HG03139 (cell line): ENCODE data around the gene PLEKHH1.

Experiments used
- ATAC-seq: cut with Tn5 transposase; IDR thresholded peaks from one replicate; pipeline ENCODE4 v1.9.1; 2021; ENCODE audit not compliant: unreplicated experiment

PLEKHH1 gene

DNA sequence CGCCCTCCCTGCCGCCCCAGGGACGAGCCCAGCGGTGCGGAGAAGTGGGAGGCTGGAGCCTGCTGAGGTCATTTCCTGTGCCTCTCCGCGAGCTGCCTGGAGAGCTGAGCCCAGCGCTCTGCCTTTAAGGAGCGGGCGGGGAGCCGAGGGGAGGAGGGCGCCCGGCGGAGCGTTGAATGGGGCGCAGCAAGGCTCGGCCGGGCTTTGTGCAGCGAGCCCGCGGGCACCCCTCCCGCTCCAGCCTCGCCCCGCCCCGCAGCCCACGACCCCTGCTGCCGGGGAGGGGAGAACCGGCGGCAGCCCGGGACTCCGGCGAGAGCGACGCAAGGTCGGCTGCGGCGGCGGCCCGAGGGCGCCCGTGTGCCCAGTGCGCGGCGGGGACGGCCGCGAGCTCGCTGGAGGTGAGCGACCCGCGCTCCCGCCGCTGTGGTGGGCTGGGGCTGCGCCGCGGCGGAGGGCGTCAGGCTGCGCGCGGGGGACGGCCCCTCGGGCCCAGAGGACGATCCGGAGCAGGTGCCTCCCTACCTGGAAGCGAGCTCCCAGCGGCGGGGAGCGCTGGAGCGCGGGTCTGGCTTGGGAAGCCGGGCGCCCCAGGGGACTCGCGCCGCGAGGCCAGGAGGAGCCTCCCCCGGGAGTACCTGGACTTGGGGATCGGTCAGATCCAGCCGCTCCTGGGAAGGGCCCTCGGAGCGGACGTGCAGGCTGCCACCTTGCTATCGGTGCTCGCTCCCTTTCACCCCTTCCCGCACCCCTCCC lies at the start of gene PLEKHH1:
Gene PLEKHH1, plus strand, starts transcription at position 293 of the 756 bp plus-strand sequence. CDS start 8,578 bp downstream, outside the sequence.
- no peak for ATAC-seq

DNA sequence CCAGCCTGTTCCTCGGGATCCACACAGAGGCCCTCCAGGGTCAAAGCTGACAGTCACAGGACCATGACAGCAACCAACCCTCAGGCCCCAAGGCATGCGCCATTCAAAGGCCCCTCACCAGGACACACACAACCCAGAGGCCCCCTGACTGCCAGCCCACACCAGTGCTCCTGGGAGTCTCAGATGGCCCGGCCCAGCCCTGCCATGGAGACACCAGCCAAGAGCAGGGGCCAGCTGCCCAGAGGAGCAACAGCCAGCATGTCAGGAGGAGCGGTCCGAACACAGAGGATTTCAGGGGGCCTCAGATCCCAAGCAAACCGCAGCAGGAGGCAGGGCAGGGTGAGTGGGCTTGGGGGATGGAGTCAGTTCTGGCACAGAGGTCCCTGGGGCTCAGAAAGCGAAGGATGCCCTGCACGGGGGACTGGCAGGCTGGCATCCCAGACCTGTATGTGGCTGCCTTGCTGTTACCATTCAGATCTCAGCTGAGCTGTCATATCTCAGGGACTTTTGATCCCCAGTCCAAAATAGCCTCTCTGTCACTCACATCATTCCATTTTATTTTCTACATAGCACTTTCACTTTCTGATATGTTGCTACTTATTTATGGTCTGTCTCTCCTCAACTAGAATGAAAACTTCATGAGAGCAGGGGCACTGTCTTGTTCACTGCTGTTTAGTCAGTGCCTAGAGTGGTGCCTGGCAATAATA lies 49.4 kb upstream of the PLEKHH1 start:
- ATAC-seq, result no peak

DNA sequence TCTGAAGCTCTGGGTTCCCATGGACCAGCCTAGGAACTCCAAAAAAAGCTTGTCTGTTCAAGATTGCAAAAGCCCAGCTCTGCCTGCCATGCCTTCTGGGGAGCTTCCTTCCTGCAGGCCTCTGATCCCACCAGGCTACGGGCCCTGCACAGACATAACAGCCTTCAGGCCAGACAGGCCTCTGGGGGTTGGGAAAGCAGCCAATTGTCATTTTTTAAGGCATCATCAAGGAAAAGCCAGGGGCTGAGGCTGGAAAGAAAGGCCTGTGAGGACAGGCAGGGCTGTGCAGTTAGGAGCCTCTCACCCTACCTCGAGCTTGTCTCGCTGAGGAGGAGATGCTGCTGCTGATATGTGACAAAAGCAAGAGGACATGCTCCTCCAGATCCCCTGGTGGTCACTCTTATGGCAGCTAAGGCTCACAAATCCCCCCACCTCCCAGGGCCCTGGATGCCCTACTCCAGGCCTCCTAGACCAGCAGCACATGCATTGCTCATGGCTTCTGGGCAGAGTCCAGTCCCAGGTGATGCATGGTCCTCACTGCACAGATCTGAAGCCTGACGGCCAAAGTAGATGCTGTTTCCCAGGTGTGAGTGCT lies 47.5 kb upstream of the PLEKHH1 start:
- no peak for ATAC-seq

DNA sequence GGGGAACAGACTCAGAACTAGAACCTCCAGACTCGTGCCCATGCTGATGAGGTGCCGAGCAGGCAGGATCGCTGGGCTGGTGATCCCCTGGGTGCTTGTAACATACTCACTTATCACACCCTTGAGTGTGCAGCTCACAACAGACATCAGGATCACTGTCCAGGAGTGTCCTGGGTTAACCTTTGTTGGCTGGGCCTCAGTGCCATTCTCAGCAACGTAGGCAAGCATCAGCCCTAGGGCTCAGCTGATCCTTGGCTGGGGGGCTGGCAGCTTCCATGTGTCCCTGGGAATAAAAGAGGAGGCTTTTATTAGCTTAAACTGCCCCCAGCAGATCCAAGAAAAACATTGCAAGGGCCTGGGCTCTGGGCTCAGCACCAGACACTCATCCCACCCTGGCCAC lies 46.2 kb upstream of the PLEKHH1 start:
- no peak for ATAC-seq

DNA sequence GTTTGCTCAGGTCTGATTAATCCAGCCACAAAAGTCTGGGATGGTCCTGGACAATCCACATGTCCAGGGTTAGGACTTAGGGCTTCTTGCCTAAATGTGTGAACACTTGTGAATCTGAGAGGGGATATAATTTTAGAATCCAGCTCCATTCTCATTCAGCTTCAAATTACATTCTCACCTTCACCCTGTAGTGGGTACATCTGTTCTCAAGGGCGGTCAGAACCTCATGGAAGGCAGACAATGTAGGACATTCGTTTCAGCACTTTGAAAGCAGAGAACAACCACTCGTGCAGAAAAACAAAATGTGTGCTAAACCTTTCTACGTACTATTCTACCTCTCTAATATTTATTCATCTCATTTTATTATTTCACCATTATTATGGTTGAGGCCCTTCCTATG lies 45.8 kb upstream of the PLEKHH1 start:
- no peak for ATAC-seq

DNA sequence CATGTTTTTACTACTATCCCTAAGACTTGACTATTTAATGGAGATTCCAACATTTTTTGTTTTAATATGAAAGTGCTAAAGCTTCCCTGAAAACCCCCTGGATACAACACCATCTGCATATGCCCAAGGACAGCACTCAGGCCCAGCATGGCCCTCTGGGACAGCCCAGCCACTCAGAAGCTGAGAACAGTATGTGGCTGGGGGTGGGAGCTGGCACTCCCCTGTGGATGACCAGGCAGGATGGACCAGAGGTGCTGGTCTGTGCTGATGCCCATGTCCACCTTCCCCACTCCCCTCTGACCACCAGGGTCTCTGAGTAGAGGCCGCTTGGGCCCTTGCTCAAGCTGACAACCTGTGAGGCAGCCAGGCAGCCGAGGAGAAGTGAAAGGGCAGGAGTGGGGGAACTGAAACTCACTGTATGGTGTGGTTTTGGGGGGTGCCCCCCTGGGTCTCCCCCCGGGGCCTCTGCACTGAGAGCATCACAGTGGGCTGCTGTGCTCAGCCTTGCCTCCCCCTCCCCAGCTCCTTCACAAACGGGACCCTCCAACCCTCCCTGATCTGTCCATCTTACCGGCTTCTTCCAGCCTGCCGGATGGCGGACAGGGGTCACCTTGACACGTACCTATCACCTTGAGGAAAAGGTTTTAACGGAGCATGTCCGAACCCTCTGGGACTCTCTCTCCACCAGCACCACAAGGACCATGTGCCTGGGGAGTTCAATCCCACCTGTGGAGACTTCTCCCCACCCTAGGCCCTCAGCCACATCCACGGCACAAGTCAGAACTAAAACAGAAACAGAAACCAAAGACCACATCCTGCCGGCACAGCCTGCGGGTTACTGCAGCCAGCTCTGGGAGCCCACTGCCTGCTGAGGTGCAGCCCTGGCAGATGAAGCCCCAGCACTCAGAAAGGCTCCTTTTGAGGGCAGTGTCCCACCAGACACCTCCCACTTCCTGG lies 44.9 kb upstream of the PLEKHH1 start, which contains the start of gene TMEM229B:
Gene TMEM229B, minus strand, starts transcription at position 785 of the 957 bp plus-strand sequence. CDS start 14,798 bp downstream, outside the sequence.
- peak; percentile 86 for ATAC-seq

DNA sequence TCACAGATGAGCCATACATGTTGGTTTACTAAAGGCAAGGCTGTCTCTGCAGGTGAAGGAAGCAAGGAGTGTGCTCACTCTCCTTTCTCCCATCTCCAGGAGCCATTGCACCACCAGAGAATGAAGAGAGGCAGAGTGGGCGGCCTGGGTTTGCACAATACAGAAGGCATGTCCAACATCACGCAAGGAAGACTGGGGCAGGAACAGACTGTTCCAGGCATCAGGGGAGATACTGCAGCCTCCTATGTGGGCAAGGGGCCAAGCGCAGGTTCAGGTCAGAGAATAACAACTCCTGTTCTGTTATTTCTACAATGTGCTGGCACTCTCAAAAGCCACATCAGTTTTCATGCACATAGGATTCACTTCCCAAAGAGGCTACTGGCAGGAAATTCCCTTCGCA lies 42.9 kb upstream of the PLEKHH1 start:
- no peak for ATAC-seq

DNA sequence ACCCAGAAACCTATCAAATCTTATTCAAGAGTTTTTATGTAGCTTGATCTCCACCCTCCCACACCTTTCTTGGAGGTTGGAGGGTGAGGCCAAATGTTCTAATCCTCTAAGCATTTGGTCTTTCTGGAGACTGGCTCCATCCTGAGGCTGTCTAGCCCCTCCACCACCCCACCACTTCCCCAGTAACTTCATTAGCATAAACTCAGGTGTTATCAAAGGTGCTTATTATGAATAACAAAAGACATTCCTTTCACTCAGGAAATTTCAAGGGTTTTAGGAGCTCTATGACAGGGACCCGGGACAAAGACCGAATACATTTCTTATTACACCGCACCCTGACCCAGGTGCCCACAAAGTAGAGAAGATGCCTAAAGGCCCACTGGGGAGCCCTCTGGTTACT lies 41.8 kb upstream of the PLEKHH1 start:
- ATAC-seq, result no peak

DNA sequence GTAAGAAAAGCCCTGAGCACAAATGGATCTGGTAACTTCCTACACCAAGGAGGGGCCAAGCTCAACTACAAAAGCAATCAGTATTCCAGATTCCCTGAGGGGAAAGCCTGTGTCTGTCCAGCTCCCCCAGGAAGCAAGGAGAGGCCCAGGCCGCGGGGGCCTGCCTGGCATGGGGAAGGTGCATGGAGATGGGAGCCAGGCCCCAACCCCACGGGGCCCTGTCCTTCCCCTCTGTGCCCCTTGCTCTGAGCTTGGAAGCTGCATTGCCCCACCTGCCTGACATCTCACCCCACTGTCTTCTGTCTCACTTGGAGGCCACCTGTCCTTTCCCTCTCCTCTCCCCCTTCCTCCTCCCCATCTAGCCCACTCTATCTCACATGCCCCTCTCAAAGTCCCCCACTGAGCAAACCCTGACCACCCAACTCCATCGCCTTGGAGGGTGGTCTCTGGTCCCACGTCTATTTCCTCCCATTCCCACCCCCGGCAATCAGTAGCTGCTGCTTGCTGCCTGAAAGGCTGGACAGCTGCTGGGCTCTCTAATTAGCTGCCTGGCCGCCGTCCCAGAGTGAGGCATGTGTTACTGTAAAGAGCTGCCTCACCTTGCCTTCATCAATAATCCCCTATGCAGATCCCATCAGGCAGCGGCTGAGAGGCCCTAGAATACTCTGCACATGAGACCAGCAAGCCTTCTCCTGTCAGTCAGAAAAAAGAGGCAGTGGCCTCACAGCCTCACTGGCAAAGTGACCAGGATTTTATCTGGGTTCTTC lies 41.2 kb upstream of the PLEKHH1 start:
- ATAC-seq, result no peak

DNA sequence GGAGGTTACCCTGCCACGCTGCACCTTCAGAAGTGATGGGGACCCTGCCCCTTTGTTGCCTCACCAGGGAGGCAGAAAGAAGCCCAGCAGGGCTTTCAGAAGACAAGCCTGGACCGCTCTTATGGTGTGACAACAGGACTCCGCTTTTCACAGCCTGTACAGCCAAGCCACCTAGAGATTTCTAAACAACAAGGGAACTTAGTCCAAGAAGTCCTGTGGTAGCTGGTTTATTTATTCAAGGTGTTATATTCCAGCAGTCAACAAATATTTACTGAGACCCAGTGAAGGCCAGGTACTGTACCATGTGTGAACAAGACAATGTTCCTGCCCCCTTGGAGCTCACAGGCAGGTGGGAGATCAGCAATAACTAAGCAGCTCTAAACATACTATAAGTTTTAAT lies 40.6 kb upstream of the PLEKHH1 start:
- no peak for ATAC-seq

DNA sequence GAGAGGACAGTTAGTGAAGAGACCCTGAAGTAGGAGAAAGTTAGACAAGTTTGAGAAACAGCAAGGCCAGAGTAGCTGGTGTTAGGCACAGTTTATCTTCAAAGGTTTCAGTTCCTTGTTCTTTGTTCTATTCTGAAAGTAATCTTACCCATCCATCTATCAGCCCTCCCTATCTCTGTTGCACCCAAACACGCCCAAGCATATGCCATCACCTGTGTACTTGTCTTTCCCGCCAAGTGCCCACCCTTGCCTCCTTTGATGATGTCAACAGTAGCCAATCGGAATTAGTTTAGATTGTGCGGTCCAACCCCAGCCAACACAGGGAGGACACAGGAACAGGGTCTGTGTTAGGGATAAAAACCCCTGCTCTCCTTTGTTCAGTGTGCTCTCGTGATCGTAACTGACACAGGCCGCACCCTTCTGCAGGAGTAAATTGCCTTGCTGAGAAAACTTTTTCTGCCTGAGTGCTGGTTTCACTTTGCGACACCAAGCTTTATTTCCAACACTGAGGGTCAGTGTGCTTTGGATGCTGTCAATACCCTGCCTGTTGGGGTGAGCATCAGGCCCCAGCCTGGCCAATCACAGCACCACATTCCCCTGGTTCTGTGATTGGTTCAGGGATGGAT lies 39.9 kb upstream of the PLEKHH1 start:
- no peak for ATAC-seq

DNA sequence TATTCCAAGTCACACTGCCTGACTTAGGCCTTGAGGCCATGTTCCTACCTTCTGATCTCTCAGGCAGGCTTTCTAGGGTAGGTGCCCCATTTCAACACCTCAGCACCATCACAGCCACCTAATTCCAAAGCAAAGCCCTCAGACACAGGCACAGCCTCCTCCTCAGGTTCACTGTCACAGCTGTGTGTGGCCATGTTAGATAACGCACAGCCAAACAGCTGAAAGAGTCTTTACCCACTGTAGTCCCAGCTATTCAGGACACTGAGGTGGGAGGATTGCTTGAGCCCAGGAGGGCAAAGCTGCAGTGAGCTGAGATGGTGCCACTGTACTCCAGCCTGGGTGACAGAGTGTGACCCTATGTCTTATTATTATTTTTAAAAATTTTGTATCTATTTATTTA lies 37.3 kb upstream of the PLEKHH1 start:
- ATAC-seq, result no peak

DNA sequence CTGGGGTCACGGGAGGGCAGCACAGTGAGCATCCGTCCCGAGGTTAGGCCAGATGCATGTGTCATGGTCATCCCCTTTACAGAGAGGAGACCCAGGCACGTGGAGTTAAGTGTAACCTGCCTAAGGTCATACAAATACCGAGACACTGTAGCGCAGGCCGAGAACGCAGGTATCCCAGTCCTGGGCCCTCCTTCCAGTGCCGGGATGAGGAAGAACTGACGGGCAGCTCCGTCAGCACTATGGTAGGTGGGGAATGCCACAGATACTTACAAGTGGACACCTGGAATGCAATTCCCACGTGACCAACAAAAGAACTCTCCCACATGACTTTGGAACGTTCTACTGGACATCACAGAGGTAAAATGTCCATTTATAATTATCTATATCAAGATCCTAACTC lies 35.9 kb upstream of the PLEKHH1 start:
- no peak for ATAC-seq

DNA sequence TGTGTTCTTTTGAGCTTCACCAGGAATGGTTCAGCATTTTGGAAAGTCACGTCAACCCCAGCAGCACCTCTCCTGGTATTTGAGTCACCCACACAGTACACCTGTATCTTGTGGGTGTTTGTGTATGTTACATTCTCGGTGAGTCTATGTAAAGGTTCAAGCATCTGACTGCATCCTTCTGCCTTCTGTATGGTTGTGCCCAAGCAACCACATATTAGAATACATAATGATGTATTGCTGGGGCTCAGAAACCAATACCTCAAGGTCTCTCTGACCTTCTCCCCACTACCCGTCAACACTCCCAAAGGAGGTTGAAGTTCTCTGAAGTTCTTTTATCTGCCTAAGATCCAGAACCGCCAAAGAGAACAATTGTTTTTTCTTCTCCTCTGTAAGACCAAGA lies 35.4 kb upstream of the PLEKHH1 start:
- no peak for ATAC-seq

DNA sequence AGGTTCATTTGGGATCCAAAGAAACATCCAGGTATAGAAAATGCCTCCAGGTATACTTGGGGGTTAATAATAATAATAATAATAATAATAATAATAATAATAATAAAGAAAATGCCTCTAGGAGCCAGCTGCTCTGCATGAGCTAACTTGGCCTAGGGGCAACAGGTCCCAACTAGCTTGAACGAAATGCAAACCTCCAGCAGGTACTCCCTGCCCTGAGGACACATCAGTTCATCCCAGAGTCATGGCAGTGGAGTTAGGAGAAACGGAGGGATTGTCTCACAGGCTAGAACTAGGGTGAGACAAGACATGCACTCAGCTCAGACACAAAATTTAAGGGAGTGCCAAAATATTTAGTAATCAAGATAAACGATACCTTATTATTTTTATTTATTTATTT lies 32.1 kb upstream of the PLEKHH1 start:
- no peak for ATAC-seq

DNA sequence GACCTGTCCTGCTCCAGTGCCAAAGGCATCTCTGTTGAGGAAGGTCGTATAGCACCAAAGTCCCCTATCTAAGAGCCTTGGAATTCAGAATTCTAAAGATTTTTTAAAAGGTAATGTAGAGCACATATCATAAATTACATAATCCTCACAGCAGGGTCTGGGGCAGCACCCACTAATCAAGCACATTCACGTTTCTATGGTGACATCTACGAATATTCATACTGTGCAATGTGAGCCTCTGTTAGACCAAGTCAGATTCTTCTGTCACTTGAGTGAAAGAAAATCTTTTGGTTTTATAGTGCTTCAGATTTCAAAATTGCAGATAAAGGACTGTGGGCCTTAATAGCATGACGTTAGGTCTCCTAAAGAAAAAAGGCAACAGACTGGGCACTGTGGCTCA lies 31.4 kb upstream of the PLEKHH1 start:
- ATAC-seq, result no peak

DNA sequence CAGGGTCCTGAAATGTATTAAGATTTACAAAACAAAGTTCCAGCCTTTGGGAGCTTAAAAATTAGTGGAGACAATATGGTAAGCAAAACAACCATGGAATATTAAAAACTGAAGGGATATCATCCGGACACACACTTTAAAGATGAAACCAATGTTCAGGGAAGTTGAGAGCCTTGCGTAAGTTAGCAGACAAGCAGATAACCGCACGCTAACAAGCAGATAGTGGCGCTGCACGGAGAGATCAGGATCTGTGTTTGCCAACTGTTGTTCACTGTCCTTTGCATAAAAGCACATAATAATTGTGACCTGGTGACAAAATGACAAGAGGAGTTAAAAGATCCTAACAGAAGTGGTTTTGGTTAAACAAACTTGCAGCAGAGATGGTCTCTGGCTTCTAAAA lies 30.2 kb upstream of the PLEKHH1 start:
- no peak for ATAC-seq

DNA sequence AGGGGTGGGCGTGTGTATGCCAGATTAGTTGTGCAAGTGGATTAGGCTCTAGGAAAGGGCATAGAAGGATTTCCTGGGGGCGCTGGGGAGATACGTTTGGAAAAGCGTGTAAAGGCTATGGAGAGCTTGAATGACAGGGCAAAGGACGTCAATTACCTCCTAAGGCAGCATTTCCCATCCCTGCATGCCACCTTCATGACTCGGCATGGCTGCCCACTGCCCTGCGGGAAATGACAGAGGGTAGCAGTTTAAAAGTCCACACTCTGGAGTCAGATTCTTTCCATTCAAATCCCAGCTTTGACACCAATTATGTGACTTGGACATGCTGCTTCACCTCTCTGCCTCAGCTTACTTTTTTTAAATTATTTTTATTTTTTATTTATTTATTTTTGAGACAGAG lies 29.8 kb upstream of the PLEKHH1 start:
- no peak for ATAC-seq

DNA sequence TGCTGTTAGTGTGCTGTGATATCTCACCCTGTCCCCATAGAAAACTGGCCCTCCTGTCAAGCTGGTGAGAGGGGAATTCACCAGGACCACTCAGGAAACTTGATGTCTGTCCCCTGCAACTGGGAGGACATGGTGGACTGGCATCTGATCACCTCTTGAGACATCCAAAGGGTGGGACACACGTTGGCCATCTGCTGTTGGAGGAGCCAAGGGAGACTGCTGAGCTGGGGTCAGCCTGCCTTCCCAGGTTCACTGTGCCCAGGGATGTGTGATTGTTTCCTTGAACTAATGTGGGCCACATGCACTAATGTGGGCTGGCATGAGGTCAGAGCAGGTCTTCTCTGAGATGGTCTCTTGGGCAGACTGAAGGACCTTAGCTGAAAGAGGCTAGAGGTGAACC lies 27.8 kb upstream of the PLEKHH1 start:
- ATAC-seq, result no peak

DNA sequence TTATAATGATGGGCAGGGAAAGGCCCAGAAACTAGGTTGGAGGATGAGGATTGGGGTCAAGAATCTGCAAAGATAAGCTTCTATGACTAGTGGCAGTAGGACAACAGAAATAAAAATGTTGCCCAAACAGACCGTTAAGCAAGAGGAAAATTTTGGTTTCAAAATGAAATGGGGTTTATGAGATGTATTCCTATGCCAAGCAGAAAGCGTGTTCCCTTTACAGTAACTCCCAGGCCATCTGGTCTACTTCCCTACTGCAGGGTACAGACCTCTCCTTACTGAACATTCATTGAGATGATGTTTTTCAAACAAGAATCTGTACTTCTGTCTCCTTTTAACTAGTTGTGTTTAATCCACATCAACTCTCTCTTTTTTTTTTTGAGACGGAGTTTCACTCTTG lies 24.1 kb upstream of the PLEKHH1 start:
- ATAC-seq, result no peak
